HCT116 (cell line): ENCODE results near the gene DCDC2. TPM values are rescaled to one million over a fixed set of nuclear protein-coding genes. Genes with fewer than 3 reads are reported as not detected.

Experiments
- ATAC-seq: fragments of 200-7000 bp; cut with Tn5 transposase; 2 replicates; pipeline ENCODE4 v1.9.1; 2020; ENCODE audit warnings: mild to moderate bottlenecking, moderate library complexity
- BruUV-seq: library from RNA; stranded (reverse); fragments of 400-500 nt; replicated peaks from 2 replicates; lab custom pipeline; 2021; lab: Mats Ljungman, UMichigan
- CTCF ChIA-PET: fragments of 300-600 bp; sonication (Branson Sonifier 250); formaldehyde crosslinking; loops from one replicate; lab custom pipeline; 2021; ENCODE audit warnings: antibody characterized with exemption; lab: Charles Lee
- POLR2A ChIA-PET: fragments of 300-600, 350-600 bp; sonication (Branson Sonifier 250); formaldehyde crosslinking; loops from one replicate; lab custom pipeline; 2021; ENCODE audit warnings: antibody characterized with exemption; lab: Charles Lee
- RAD21 ChIA-PET, 2 experiments: fragments of 300-600 bp; sonication (Branson Sonifier 250); formaldehyde crosslinking; loops; one replicate each; lab custom pipeline; 2023; ENCODE audit warnings: low total read pairs in 2 of 2; ENCODE audit not compliant: uncharacterized antibody in 2 of 2, unreplicated experiment in 2 of 2, low non-redundant PET in 1 of 2; lab: Charles Lee
- DNase-seq: peaks from one replicate; pipeline ENCODE4 v3.0.0-alpha.2; 2010; ENCODE audit warnings: low read depth, low spot score
- H2AFZ ChIP-seq: fragments of 200-600 bp; shearing (Covaris generic), sonication (generic); 2 replicates; pipeline ENCODE4 v1.6.1; 2017; ENCODE audit warnings: low read depth, mixed run types, mixed read lengths, antibody characterized with exemption, low read length; ENCODE audit not compliant: poor library complexity, severe bottlenecking
- H3K27ac ChIP-seq: 2 replicates; pipeline ENCODE4 v1.5.1; 2012; ENCODE audit warnings: low read depth, low read length
- H3K27me3 ChIP-seq: fragments of 200-600 bp; sonication (generic); 2 replicates; pipeline ENCODE4 v1.6.1; 2016; ENCODE audit warnings: mixed run types, low read length, mixed read lengths; ENCODE audit not compliant: insufficient read depth
- H3K36me3 ChIP-seq, 2 experiments: fragments of 200-500 bp in 1 of 2; fragments of 200-600 bp in 1 of 2; sonication (Bioruptor generic) in 1 of 2; sonication (generic) in 1 of 2; 2 replicates each; pipeline versions ENCODE4 v1.5.1 to v1.6.1; 2014 to 2016; ENCODE audit warnings: low read length in 2 of 2, inconsistent platforms in 1 of 2, mixed read lengths in 1 of 2, mixed run types in 1 of 2; ENCODE audit not compliant: insufficient read depth in 2 of 2, control insufficient read depth in 1 of 2
- H3K4me1 ChIP-seq, 2 experiments: fragments of 200-600 bp in 1 of 2; sonication (generic) in 1 of 2; 2 replicates each; pipeline versions ENCODE4 v1.5.1 to v1.6.1; 2012 to 2017; ENCODE audit warnings: low read length in 2 of 2, inconsistent platforms in 1 of 2, mild to moderate bottlenecking in 1 of 2, mixed read lengths in 1 of 2, mixed run types in 1 of 2, moderate library complexity in 1 of 2; ENCODE audit not compliant: insufficient read depth in 2 of 2, control insufficient read depth in 1 of 2
- H3K4me2 ChIP-seq: fragments of 200-600 bp; sonication (generic); 2 replicates; pipeline ENCODE4 v1.6.1; 2017; ENCODE audit warnings: mixed run types, low read length, mixed read lengths
- H3K4me3 ChIP-seq, 2 experiments: fragments of 200-600 bp in 1 of 2; sonication (generic) in 1 of 2; replicated peaks in 1 of 2; 2 replicates each; pipeline ENCODE4 v1.5.1; 2011 to 2016; ENCODE audit warnings: low read length in 2 of 2, control low read depth in 1 of 2, low read depth in 1 of 2, mild to moderate bottlenecking in 1 of 2, mixed read lengths in 1 of 2, mixed run types in 1 of 2
- H3K79me2 ChIP-seq: fragments of 200-600 bp; sonication (generic); 2 replicates; pipeline ENCODE4 v1.6.1; 2017; ENCODE audit warnings: mild to moderate bottlenecking, mixed run types, low read length, moderate library complexity, mixed read lengths; ENCODE audit not compliant: insufficient read depth
- H3K9ac ChIP-seq: fragments of 200-600 bp; sonication (generic); 2 replicates; pipeline ENCODE4 v1.6.1; 2016; ENCODE audit warnings: low read length, mixed read lengths
- H3K9me2 ChIP-seq: fragments of 200-600 bp; sonication (generic), shearing (Covaris generic); 2 replicates; pipeline ENCODE4 v1.6.1; 2017; ENCODE audit warnings: mixed run types, mild to moderate bottlenecking, moderate library complexity; ENCODE audit not compliant: insufficient read depth
- H3K9me3 ChIP-seq, 2 experiments: fragments of 200-500 bp in 1 of 2; fragments of 200-600 bp in 1 of 2; sonication (Bioruptor generic) in 1 of 2; sonication (generic) in 1 of 2; 2 replicates each; pipeline ENCODE4 v1.6.1; 2014 to 2017; ENCODE audit warnings: low read length in 2 of 2, mixed read lengths in 2 of 2, inconsistent platforms in 1 of 2, low read depth in 1 of 2, mild to moderate bottlenecking in 1 of 2, mixed run types in 1 of 2, moderate library complexity in 1 of 2; ENCODE audit not compliant: control insufficient read depth in 1 of 2, insufficient read depth in 1 of 2
- H4K20me1 ChIP-seq: fragments of 200-600 bp; sonication (generic), shearing (Covaris generic); 2 replicates; pipeline ENCODE4 v1.6.1; 2017; ENCODE audit warnings: mixed run types, mild to moderate bottlenecking, moderate library complexity; ENCODE audit not compliant: insufficient read depth
- CEBPB ChIP-seq: IDR thresholded peaks from 2 replicates; pipeline ENCODE4 v1.6.1; 2012; ENCODE audit warnings: low read depth
- EGR1 ChIP-seq: IDR thresholded peaks from 2 replicates; pipeline ENCODE4 v1.6.1; 2012; ENCODE audit warnings: low read depth
- ELF1 ChIP-seq: IDR thresholded peaks from 2 replicates; pipeline ENCODE4 v1.6.1; 2012; ENCODE audit warnings: low read depth, borderline replicate concordance
- EZH2phosphoT487 ChIP-seq: fragments of 200-600 bp; IDR thresholded peaks from 2 replicates; pipeline ENCODE4 v1.6.1; 2018; ENCODE audit warnings: antibody characterized with exemption, borderline replicate concordance
- MAX ChIP-seq: IDR thresholded peaks from 2 replicates; pipeline ENCODE4 v1.6.1; 2012
- SIN3A ChIP-seq: IDR thresholded peaks from 2 replicates; pipeline ENCODE4 v1.6.1; 2012; ENCODE audit warnings: low read depth
- SP1 ChIP-seq: IDR thresholded peaks from 2 replicates; pipeline ENCODE4 v1.6.1; 2012; ENCODE audit warnings: low read depth
- TCF7L2 ChIP-seq: IDR thresholded peaks from 2 replicates; pipeline ENCODE4 v1.7.0; 2011; ENCODE audit warnings: borderline replicate concordance, inconsistent platforms; ENCODE audit not compliant: insufficient read depth, insufficient read length; ENCODE audit errors: extremely low read depth
- ZFX ChIP-seq: fragments of 450-650 bp; IDR thresholded peaks from 2 replicates; pipeline ENCODE4 v1.6.1; 2017
- ZNF274 ChIP-seq: fragments of 200-500 bp; sonication (Bioruptor generic); IDR thresholded peaks from 2 replicates; pipeline ENCODE4 v1.6.1; 2014; ENCODE audit warnings: mild to moderate bottlenecking, low read depth, low read length, inconsistent platforms
- intact Hi-C: fragments of 100-400 bp; cut with micrococcal nuclease; formaldehyde crosslinking; loops from 2 replicates; pipeline ENCODE4 v1.10.0; 2022
- total RNA-seq: library from RNA; stranded (reverse); gene quantifications from one replicate; pipeline ENCODE4 v1.2.1, GENCODE V29; 2021; ENCODE audit not compliant: unreplicated experiment
- TF ChIP-seq, protein P1 (sequence below): IDR thresholded peaks from 2 replicates; pipeline ENCODE4 v1.6.1; 2012
- TF ChIP-seq, protein P2 (sequence below): IDR thresholded peaks from 2 replicates; pipeline ENCODE4 v1.6.1; 2012; ENCODE audit warnings: low read depth
- TF ChIP-seq, protein P3 (sequence below): IDR thresholded peaks from 2 replicates; pipeline ENCODE4 v1.6.1; 2011; ENCODE audit warnings: mild to moderate bottlenecking, low read length, moderate library complexity; ENCODE audit not compliant: insufficient replicate concordance; ENCODE audit errors: extremely low read depth
- TF ChIP-seq, protein P4 (sequence below), 3 experiments: fragments of 200-600 bp in 1 of 3; sonication (generic) in 1 of 3; IDR thresholded peaks in 2 of 3; conservative IDR thresholded peaks in 1 of 3; 2 replicates each; pipeline ENCODE4 v1.5.1; 2012 to 2017; ENCODE audit warnings: low read depth in 2 of 3, low read length in 2 of 3, antibody characterized with exemption in 1 of 3, borderline replicate concordance in 1 of 3, control low read depth in 1 of 3, mild to moderate bottlenecking in 1 of 3, mixed read lengths in 1 of 3, mixed run types in 1 of 3, moderate library complexity in 1 of 3; ENCODE audit not compliant: insufficient read depth in 1 of 3

DCDC2 gene
- total RNA-seq, 1 experiment from 2014 or later = 0.17 TPM

DNA sequence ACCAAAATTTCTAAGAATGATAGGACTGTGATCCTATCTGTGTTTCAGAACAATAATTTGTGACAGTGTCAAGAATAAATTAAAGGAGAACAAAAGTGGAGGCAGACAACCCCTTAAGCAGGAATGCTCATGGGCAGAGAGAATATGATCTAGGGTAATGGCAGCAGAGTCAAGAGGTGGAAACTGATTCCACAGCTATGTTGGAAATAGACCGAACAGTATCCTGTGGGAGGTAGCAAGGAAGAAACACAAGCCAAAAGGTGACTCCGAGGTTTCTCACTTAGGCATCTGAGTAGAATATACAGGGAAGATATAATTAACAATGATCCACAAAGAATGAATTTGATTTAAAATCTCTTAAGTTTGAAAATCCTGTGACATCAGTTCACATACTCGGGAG, 131.3 kb downstream of the DCDC2 start:
- Histone ChIP-seq H3K9me3 (no peaks in the 10 kb centered on the region), H3K4me2 (no peak overlapping the region), H4K20me1 (no peaks in the 10 kb centered on the region), H3K9ac (no peak overlapping the region), H3K27me3 (peaks cover 12% of the 10 kb centered on the region; the same call in 1 of the 2 replicates), H3K79me2 (no peaks in the 10 kb centered on the region), H3K4me3 (no peak overlapping the region), H3K27ac (no peak overlapping the region), H3K4me1 (no peaks in the 10 kb centered on the region), H3K9me2 (no peaks in the 10 kb centered on the region), H2AFZ (no peak overlapping the region), H3K36me3 (no peaks in the 10 kb centered on the region)
- no peak for ATAC-seq
- ChIA-PET RAD21 (no interaction called here), POLR2A (no interaction called here), CTCF (no interaction called here)
- TF ChIP-seq ELF1 (no peak), MAX (no peak), SP1 (no peak), ZFX (no peak), ZNF274 (no peak), SIN3A (no peak), EGR1 (no peak), TCF7L2 (no peak), EZH2phosphoT487 (no peak), CEBPB (no peak)
- TF ChIP-seq, protein P1, sequence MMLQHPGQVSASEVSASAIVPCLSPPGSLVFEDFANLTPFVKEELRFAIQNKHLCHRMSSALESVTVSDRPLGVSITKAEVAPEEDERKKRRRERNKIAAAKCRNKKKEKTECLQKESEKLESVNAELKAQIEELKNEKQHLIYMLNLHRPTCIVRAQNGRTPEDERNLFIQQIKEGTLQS = no peak
- TF ChIP-seq, protein P2, sequence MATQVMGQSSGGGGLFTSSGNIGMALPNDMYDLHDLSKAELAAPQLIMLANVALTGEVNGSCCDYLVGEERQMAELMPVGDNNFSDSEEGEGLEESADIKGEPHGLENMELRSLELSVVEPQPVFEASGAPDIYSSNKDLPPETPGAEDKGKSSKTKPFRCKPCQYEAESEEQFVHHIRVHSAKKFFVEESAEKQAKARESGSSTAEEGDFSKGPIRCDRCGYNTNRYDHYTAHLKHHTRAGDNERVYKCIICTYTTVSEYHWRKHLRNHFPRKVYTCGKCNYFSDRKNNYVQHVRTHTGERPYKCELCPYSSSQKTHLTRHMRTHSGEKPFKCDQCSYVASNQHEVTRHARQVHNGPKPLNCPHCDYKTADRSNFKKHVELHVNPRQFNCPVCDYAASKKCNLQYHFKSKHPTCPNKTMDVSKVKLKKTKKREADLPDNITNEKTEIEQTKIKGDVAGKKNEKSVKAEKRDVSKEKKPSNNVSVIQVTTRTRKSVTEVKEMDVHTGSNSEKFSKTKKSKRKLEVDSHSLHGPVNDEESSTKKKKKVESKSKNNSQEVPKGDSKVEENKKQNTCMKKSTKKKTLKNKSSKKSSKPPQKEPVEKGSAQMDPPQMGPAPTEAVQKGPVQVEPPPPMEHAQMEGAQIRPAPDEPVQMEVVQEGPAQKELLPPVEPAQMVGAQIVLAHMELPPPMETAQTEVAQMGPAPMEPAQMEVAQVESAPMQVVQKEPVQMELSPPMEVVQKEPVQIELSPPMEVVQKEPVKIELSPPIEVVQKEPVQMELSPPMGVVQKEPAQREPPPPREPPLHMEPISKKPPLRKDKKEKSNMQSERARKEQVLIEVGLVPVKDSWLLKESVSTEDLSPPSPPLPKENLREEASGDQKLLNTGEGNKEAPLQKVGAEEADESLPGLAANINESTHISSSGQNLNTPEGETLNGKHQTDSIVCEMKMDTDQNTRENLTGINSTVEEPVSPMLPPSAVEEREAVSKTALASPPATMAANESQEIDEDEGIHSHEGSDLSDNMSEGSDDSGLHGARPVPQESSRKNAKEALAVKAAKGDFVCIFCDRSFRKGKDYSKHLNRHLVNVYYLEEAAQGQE = no peak
- TF ChIP-seq, protein P3, sequence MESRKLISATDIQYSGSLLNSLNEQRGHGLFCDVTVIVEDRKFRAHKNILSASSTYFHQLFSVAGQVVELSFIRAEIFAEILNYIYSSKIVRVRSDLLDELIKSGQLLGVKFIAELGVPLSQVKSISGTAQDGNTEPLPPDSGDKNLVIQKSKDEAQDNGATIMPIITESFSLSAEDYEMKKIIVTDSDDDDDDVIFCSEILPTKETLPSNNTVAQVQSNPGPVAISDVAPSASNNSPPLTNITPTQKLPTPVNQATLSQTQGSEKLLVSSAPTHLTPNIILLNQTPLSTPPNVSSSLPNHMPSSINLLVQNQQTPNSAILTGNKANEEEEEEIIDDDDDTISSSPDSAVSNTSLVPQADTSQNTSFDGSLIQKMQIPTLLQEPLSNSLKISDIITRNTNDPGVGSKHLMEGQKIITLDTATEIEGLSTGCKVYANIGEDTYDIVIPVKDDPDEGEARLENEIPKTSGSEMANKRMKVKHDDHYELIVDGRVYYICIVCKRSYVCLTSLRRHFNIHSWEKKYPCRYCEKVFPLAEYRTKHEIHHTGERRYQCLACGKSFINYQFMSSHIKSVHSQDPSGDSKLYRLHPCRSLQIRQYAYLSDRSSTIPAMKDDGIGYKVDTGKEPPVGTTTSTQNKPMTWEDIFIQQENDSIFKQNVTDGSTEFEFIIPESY = no peak
- TF ChIP-seq, protein P4, sequence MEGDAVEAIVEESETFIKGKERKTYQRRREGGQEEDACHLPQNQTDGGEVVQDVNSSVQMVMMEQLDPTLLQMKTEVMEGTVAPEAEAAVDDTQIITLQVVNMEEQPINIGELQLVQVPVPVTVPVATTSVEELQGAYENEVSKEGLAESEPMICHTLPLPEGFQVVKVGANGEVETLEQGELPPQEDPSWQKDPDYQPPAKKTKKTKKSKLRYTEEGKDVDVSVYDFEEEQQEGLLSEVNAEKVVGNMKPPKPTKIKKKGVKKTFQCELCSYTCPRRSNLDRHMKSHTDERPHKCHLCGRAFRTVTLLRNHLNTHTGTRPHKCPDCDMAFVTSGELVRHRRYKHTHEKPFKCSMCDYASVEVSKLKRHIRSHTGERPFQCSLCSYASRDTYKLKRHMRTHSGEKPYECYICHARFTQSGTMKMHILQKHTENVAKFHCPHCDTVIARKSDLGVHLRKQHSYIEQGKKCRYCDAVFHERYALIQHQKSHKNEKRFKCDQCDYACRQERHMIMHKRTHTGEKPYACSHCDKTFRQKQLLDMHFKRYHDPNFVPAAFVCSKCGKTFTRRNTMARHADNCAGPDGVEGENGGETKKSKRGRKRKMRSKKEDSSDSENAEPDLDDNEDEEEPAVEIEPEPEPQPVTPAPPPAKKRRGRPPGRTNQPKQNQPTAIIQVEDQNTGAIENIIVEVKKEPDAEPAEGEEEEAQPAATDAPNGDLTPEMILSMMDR (IDR thresholded peaks at IDR 0.05 in 2 of 3, conservative IDR thresholded peaks at IDR 0.05 in 1 of 3; ENCODE audit: borderline replicate concordance in 1 of 3, insufficient read depth in 1 of 3, low read depth in 2 of 3, low read length in 2 of 3) = no peak
- intact Hi-C loops = no loop called here
- no peak for DNase-seq
- BruUV-seq = no TSS peak
